Muscle of arm (tissue), 12 donors: ENCODE data around the gene AP2A2. TPM values are rescaled to one million over a fixed set of nuclear protein-coding genes. Genes with fewer than 3 reads are reported as not detected.
"Not testable (repeated sequence)": the region's sequence is repeated elsewhere in the genome, so short reads cannot be mapped to it uniquely, and the experiment has no call there.

Experiments
- DNase-seq: peaks from one replicate; pipeline ENCODE4 v3.0.0-alpha.2; 2013
- polyA plus RNA-seq, 12 donors: library from polyadenylated mRNA; unstranded; fragments of 120-200 nt; gene quantifications; one replicate each; pipeline ENCODE4 v1.2.1, GENCODE V29; 2013; ENCODE audit not compliant: insufficient read length in 12 of 12

AP2A2 gene
- polyA plus RNA-seq, 12 donors, result 39.8 to 131 (median 46.5) TPM; not detected in 1

GRCh38 chr11:971092-971690 lies 45.5 kb downstream of the AP2A2 start:
- DNase-seq, result no peak

DNA sequence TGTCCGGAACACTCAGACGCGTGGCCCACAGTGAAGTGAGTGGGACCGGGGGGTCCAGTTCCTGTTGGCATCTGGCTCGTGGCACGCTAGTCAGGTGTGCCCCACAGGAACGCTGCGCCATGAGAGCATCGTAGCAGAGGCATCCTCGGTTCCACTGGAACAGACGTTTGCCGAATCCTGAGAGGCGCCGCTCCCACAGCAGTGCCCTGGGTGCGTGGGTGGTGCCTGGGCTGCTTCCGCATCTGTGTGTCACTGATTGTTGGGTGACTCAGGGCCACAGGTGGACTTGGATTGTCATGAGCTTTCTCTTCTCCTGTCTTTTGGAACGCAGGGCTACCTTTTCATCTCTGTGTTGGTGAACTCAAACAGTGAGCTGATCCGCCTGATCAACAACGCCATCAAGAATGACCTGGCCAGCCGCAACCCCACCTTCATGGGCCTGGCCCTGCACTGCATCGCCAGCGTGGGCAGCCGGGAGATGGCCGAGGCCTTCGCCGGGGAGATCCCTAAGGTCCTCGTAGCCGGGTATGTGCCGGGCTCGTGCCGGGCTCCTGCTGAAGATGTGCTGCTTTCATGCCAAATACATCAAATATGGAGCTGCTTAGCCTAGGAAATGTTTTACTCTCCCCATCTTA lies 46.2 kb downstream of the AP2A2 start:
- no peak for DNase-seq

DNA sequence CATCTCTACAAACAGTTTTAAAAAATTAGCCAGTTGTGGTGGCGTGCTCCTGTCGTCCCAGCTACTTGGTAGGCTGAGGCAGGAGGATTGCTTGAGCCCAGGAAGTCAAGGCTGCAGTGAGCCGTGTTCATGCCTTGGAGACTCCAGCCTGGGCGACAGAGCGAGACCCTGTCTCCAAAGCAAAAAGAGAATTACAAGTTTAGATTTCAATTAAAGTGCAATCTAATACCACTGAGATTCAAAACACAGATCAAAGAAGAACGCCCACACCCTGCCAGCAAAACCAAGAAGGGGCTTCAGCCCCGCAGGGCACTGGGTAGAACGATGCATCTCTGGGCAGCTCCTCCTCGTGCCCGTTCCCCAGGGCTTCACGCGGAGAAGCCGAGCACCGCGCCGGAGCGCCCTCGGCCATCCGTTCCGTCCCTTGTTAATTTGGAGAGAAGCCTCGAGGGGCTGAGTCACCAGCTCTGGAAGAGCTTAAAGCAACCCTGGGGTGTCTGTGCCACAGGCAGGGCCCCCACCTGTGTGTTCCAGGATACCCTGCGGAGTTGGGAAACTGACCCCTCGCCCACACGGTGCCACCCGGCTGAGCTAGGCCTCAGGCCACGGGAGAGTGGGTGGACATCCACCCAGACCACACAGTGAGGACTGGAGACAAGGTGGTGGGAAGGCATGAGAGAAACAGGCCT lies 47.0 kb downstream of the AP2A2 start:
- no peak for DNase-seq

DNA sequence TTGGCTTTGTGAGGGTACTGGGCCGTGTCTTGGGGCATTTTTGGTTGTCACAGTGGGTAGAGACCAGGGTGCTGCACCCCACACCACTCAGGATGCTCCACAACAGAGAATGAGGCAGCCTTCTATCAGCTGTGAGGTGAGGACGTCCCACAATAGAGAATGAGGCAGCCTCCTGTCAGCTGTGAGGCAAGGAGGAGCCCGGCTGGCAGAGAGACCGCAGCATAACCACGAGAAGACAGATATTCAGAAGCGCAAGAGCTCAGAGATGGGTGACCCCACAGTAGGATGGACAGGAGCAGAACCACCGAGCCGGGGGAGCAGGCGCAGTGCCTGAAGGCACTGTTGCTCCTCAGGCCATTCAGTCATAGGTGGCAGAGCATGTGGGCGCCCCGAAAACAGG lies 47.6 kb downstream of the AP2A2 start:
- no peak for DNase-seq

DNA sequence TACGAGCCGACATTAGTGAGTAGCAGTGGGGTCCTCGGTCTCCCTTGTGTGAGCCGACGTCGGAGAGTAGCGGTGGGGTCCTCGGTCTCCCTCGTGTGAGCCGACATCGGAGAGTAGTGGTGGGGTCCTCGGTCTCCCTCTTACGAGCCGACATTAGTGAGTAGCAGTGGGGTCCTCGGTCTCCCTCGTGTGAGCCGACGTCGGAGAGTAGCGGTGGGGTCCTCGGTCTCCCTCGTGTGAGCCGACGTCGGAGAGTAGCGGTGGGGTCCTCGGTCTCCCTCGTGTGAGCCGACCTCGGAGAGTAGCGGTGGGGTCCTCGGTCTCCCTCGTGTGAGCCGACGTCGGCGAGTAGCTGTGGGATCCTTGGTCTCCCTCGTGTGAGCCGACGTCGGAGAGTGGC lies 49.7 kb downstream of the AP2A2 start:
- DNase-seq, result not testable (repeated sequence)

DNA sequence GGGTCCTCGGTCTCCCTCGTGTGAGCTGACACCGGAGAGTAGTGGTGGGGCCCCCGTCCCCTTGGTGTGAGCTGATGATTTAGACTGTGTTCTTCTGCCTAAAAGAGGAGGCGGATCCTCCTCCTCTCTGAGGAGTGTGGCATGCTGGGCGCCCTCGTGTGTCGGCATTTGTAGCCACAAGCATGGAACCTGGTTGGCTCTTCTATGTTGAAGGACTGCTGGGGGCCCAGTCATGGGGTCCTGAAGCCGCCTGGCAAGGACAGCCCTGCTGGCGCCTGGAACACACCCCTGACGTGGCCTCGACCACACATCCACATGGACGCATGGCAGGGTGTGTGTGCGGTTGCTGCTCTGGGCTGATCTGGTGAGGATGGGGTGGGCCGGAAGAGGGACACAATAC lies 50.2 kb downstream of the AP2A2 start:
- peak; percentile 33 for DNase-seq

DNA sequence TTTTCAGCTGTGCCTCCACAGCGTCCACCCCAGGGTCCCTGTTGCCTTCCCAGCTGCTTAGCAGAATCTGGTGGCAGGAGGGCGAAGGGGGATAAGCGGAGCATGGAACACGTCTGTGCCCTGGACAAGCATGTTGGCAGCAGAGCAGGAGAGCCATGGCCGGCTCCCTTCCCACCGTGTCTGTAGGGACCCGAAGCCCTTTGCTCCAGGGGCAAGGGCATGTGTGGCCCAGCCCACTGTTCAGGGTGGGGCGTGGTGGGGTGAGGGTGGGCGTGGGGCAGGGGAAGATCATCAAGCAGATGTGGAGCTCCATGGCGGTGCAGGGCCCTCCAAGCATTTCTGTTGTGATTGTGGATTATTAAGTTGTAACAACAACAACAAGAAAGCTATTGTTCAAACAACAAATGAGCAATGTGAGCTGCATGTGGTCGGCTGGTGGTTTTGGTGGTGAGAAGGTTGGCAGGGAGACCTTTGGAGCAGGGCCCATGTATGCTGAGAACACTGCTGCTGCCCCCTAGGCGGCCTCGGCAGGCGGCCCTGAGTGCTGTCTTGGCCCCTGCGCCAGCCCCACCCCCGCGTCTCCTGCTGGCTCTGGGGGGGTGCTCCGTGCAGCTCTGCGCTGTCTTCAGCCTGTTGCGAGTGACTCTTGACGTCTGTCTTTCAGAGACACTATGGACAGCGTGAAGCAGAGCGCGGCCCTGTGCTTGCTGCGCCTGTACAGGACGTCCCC lies 50.9 kb downstream of the AP2A2 start:
- no peak for DNase-seq

DNA sequence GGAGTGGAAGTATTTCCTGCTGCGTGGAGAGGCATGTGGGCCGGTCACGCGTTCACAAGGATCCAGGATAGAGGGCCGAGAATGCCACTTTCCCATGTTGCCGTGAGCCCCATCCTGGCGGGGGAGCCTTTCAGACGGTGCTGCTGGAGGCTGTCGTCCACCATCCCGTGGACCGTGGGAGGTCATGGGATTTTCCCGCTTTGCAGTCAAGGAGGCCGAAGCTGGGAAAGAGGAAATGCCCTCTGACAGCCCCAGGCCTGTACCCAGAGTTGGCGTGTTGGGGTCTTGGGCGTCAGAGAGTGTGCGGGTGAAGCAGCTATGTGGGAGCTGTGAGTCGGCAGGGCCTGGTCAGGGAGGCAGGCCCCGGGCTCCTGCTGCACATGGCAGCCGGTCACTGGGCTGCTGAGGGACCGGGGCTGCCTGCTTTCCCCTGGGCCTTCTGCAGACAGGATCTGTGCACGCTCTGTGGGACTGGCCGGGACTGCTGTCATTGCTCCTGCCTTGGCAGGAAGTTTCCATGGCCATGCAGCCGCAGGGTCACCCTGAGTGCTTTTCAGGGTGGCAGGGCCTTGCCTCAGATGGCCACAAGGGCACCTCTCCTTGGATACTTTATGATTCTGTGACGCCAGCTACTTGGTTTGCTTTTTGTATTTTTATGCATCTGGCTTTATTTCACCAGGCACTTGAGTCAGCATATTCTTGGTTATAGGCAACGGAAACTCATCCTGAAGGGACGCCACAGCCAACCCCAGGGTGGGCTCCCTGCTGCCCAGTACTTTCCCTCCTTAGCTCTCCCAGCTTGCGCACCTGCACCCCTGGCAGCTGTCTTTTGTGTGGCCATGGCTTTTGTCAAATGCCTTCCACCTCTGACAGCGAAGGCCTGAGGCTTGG lies 52.4 kb downstream of the AP2A2 start:
- no peak for DNase-seq

DNA sequence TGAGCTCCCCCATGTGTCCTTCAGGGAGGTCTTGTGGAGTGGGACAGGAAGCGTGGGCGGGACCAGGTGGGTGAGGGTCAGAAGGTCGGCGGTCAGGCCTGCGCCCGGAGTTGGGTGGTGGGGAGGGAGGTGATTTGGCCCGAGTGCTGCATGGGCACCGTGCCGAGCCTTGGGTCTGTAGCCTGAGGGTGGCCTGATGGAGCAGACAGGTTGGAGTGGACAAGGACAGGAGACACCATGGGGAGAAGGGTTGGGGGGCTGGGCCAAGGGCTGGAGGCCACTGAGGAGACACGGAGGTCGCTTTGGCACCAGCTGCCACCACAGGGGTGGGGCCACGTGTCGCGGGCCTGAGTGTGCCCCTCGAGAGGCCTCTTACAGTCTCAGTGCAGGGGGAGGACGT lies 53.1 kb downstream of the AP2A2 start:
- no peak for DNase-seq

DNA sequence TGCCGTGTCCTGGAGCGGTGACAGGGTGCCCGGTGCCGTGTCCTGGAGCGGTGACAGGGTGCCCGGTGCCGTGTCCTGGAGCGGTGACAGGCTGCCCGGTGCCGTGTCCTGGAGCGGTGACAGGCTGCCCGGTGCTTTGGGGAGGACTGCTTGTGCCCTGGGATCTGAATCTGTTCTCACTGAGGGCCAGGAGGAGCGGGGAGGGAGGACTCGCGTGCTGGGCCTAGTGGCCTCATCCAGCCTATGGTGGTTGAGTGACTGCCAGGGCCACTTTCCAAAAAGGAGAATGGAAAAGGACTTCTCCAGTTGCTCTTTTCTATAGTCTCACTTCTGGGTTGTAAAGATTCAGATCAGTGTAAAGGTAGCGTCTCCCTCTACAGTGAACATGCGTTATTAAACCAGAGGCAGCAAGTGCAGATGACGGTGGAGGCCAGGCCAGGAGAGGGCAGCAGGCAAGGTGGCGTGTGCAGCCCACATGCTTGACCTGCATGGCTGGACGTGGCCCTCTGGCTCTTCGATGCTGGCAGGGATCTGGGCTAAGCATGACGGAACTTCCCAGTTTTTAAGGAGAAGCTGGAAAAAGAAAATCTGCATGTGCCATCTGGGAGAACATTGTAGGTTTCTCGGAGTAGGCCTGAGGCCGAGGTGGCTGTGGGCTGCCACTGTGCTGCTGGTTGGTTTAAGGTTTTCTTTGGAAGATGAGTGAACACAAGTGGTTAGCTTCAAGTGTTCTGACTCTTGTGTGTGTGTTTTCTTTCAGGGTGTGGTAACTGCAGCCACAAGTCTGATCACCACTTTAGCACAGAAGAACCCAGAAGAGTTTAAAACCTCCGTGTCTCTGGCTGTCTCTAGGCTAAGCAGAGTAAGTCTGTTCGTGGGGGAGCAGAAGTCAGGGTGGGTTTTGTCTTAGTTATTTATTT lies 55.0 kb downstream of the AP2A2 start:
- no peak for DNase-seq

DNA sequence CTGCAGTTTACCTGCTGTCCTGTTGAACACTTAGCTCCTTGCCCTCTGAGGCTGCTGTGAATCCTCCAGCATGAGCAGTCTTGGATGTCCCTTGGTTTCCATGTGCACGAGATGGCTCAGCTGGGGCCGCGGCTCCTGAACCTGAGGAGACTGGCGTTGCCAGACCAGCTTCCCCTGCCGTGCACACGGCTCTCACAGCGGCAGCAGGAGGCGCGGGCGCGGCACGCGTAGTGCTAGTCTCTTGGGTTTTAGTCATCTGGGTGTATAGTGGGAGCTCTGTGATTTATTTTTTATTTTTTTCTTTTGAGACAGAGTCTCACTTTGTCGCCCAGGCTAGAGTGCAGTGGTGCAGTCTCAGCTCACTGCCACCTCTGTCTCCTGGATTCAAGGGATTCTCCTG lies 56.1 kb downstream of the AP2A2 start:
- DNase-seq, result no peak

GRCh38 chr11:984546-984945 lies 58.9 kb downstream of the AP2A2 start:
- no peak for DNase-seq

DNA sequence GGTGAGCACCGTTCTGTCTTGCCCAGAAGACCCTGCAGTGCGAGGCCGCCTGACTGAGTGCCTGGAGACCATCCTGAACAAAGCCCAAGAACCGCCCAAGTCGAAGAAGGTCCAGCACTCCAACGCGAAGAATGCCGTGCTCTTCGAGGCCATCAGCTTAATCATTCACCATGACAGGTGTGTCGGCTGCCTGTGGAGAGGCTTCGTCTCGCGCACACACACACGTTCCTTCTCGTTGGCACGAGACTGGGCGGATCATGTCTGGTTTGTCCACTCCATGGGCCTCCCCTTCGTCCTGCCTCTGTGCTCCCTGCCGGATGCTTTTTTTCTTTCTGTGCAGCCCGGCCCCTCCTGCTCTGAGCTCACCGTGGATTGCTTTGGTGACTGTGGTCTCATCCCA lies 59.7 kb downstream of the AP2A2 start:
- no peak for DNase-seq

- DNase-seq, result no peak
Observed at GRCh38 chr11:985848-986247, 60.2 kb downstream of the AP2A2 start.

- no peak for DNase-seq
Observed at GRCh38 chr11:986270-986951, 60.7 kb downstream of the AP2A2 start.

GRCh38 chr11:986952-987305 lies 61.3 kb downstream of the AP2A2 start:
- DNase-seq, result no peak

GRCh38 chr11:987671-988070 lies 62.0 kb downstream of the AP2A2 start:
- no peak for DNase-seq

- DNase-seq, result no peak
Observed at GRCh38 chr11:990101-990500, 64.4 kb downstream of the AP2A2 start.

DNA sequence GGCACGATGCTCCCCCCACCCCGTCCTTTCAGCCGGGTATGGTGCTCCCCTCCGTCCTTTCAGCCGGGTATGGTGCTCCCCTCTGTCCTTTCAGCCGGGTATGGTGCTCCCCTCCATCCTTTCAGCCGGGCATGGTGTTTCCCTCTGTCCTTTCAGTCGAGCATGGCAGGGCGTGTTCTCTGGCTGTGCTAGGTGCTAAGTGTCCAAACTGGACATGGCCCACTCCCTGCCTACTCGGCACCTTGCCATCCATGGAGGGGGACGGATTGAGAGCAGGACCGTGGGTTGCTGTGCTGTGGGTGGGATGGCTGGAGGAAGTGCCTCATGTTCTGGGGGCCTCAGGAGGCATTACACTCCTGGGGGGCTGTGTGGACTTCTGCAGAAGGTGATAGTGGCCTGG lies 65.4 kb downstream of the AP2A2 start:
- DNase-seq, result no peak

- no peak for DNase-seq
Observed at GRCh38 chr11:991711-992307, 66.1 kb downstream of the AP2A2 start.
